Measurements from ENCODE around the gene MAGI2. TPM values are rescaled to one million over a fixed set of nuclear protein-coding genes. Genes with fewer than 3 reads are reported as not detected.

The MAGI2 gene
- total RNA-seq, 2 experiments from 2014 or later: 0.05 to 0.12 TPM

DNA sequence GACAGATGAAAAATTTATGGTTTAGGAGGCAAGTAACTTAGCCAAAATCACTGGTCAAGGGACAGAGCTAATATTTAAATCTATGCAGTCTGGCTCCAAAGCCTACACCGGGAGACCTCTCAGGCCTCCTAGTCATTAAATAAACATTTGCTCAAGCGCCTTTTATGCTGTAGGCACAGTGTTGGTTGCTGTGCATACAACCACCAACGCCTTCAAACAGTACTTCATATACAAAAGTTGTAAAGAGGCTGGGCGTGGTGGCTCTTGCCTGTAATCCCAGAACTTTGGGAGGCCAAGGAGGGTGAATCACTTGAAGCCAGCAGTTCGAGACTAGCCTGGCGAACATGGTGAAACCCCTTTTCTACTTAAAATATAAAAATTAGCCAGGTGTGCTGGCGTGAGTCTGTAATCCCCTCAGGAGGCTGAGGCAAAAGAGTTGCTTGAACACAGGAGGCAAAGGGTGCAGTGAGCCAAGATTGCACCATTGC, 159.8 kb downstream of the MAGI2 start:
- H3K9me3 Mint-ChIP-seq (ENCODE audit: low read depth): peaks cover 2% of the 10 kb centered on the region
- DNase-seq (no peak), ATAC-seq (no peak)
- ChIA-PET CTCF (no interaction called here), POLR2A (no interaction called here)
- no peaks in the 10 kb centered on the region for H3K36me3 Mint-ChIP-seq (ENCODE audit: low read depth)
- no peak overlapping the region for H3K4me3 Mint-ChIP-seq
- H3K27me3 Mint-ChIP-seq: peaks cover 3% of the 10 kb centered on the region
- no peaks in the 10 kb centered on the region for H3K4me1 Mint-ChIP-seq
- intact Hi-C loops (cut with DNase I, micrococcal nuclease): no loop called here
- H3K27ac Mint-ChIP-seq: no peak overlapping the region

GRCh38 chr7:79292834-79293233, 160.6 kb downstream of the MAGI2 start:
- H3K27ac Mint-ChIP-seq: no peak overlapping the region
- no peak overlapping the region for H3K4me3 Mint-ChIP-seq
- no peak for ATAC-seq
- H3K27me3 Mint-ChIP-seq: peaks cover 3% of the 10 kb centered on the region
- ChIA-PET CTCF (no interaction called here), POLR2A (no interaction called here)
- no peaks in the 10 kb centered on the region for H3K36me3 Mint-ChIP-seq (ENCODE audit: low read depth)
- intact Hi-C loops (cut with DNase I, micrococcal nuclease): no loop called here
- peaks cover 2% of the 10 kb centered on the region for H3K9me3 Mint-ChIP-seq (ENCODE audit: low read depth)
- no peak for DNase-seq
- no peaks in the 10 kb centered on the region for H3K4me1 Mint-ChIP-seq

DNA sequence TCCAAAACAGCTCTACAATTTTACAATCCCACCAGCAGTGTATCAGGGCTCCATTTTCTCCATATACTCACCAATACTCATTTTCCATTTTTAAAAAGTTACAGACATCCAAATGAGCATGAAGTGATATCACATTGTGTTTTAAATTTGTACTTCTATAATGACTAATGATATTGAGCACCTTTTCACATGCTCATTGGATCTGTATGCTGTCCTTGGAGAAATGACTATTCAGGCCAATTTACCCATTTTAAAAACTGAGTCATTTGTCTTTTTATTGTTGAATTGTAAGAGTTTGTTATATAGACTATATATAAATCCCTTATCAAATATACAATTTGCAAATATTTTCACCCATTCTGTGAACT, 162.0 kb downstream of the MAGI2 start:
- ATAC-seq: no peak
- no peaks in the 10 kb centered on the region for H3K4me1 Mint-ChIP-seq
- H3K27me3 Mint-ChIP-seq: peaks cover 3% of the 10 kb centered on the region
- peaks cover 2% of the 10 kb centered on the region for H3K9me3 Mint-ChIP-seq (ENCODE audit: low read depth)
- H3K36me3 Mint-ChIP-seq (ENCODE audit: low read depth): no peaks in the 10 kb centered on the region
- POLR2A ChIA-PET: no interaction called here
- CTCF ChIA-PET: no interaction called here
- no peak overlapping the region for H3K4me3 Mint-ChIP-seq
- intact Hi-C loops (cut with DNase I, micrococcal nuclease): no loop called here
- DNase-seq: no peak
- H3K27ac Mint-ChIP-seq: no peak overlapping the region

DNA sequence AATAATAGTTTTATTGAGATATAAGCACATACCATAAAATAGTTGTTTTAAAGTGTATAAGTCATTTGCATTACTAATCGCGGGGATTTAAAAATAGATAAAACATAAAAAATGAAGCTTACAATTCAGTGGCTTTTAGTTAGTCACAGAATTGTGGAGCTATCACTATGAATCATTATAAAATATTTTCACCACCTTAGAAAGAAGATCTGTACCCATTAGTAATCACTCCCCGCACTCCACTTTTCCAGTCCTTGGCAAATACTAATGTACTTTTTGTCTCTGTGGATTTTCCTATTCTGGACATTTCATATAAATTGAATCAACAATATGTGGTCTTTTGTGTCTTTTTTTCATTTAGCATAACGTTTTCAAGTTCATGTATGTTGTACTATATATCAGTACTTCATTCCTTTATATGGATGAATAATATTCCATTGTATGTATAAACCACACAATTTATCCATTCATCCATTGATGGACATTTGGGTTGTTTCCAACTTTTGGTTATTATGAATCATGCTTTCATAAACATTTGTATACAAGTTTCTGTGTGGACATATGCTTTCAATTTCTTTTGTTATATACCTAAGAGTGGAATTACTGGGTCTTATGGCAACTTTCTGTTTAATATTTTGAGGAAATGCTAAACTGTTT, 162.5 kb downstream of the MAGI2 start:
- ChIA-PET CTCF (no interaction called here), POLR2A (no interaction called here)
- Mint-ChIP-seq H3K4me3 (no peak overlapping the region), H3K27me3 (peaks cover 3% of the 10 kb centered on the region), H3K9me3 (ENCODE audit: low read depth) (peaks cover 2% of the 10 kb centered on the region), H3K4me1 (no peaks in the 10 kb centered on the region), H3K27ac (no peak overlapping the region), H3K36me3 (ENCODE audit: low read depth) (no peaks in the 10 kb centered on the region)
- intact Hi-C loops (cut with DNase I, micrococcal nuclease): no loop called here
- DNase-seq: no peak
- ATAC-seq: no peak

GRCh38 chr7:79290398-79290797, 163.1 kb downstream of the MAGI2 start:
- H3K4me1 Mint-ChIP-seq: no peaks in the 10 kb centered on the region
- H3K9me3 Mint-ChIP-seq (ENCODE audit: low read depth): peaks cover 2% of the 10 kb centered on the region
- ATAC-seq (no peak), DNase-seq (no peak)
- no peak overlapping the region for H3K27ac Mint-ChIP-seq
- POLR2A ChIA-PET: no interaction called here
- H3K27me3 Mint-ChIP-seq: peaks cover 3% of the 10 kb centered on the region
- H3K36me3 Mint-ChIP-seq (ENCODE audit: low read depth): no peaks in the 10 kb centered on the region
- CTCF ChIA-PET: no interaction called here
- H3K4me3 Mint-ChIP-seq: no peak overlapping the region
- intact Hi-C loops (cut with DNase I, micrococcal nuclease): no loop called here

GRCh38 chr7:79288655-79289054, 164.8 kb downstream of the MAGI2 start:
- H3K9me3 Mint-ChIP-seq (ENCODE audit: low read depth): peaks cover 2% of the 10 kb centered on the region

DNA sequence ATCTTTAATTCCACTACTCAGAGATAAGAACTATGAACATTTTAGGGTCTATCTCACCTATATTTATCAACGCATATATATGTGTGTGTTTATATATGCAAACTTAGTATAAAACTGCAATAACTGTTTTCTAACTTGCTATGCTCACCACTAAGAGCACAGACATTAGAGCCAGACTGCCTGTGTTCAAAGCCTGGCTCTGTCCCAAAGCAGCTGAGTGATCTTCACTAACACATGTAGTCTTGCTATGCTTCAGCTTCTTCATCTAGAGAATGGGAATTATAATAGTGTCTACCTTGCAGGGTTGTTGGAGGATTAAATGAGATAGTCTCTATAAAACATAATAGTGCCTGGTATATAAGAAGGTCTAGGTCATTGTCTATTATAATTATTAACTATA, 165.5 kb downstream of the MAGI2 start:
- Mint-ChIP-seq H3K4me3 (no peak overlapping the region), H3K27ac (no peak overlapping the region), H3K9me3 (ENCODE audit: low read depth) (peaks cover 2% of the 10 kb centered on the region), H3K4me1 (no peaks in the 10 kb centered on the region), H3K36me3 (ENCODE audit: low read depth) (no peaks in the 10 kb centered on the region), H3K27me3 (peaks cover 3% of the 10 kb centered on the region)
- ChIA-PET POLR2A (no interaction called here), CTCF (interaction anchor here (3.8 kb wide), 1 partner anchor 10 kb away, joined by 14 read pairs; no protein-coding TSS in a partner anchor)
- DNase-seq (no peak), ATAC-seq (no peak)
- intact Hi-C loops (cut with DNase I, micrococcal nuclease): no loop called here

More at GRCh38 chr7:79288655-79289054, 164.8 kb downstream of the MAGI2 start:
- intact Hi-C loops (cut with DNase I, micrococcal nuclease): no loop called here
- H3K27ac Mint-ChIP-seq: no peak overlapping the region
- POLR2A ChIA-PET: no interaction called here
- peaks cover 3% of the 10 kb centered on the region for H3K27me3 Mint-ChIP-seq
- CTCF ChIA-PET: interaction anchor here (3.8 kb wide), 1 partner anchor 9 kb away, joined by 14 read pairs; no protein-coding TSS in a partner anchor
- no peaks in the 10 kb centered on the region for H3K36me3 Mint-ChIP-seq (ENCODE audit: low read depth)
- ATAC-seq (no peak), DNase-seq (no peak)
- no peak overlapping the region for H3K4me3 Mint-ChIP-seq
- H3K4me1 Mint-ChIP-seq: no peaks in the 10 kb centered on the region

DNA sequence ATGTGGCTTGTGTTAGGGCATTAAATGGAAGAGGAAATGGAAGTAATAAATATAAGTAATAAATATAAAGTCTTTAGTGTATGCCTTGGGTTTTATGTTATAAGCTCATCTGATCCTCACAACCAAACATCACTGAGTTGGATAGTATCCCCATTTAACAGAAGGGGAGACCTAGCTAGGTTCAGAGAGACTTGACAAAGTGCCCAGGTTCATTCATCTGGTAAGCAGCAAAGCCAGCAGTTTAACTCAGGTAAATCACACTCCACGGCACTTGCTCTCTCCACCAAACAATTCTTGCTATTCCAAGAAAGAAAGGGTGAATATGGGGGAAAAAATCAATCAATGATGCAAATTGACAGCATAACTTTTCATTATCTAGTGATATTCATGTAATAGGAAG, 167.3 kb downstream of the MAGI2 start:
- ChIA-PET CTCF (interaction anchor here (3.8 kb wide), 1 partner anchor 12 kb away, joined by 14 read pairs; no protein-coding TSS in a partner anchor), POLR2A (no interaction called here)
- Mint-ChIP-seq H3K9me3 (ENCODE audit: low read depth) (no peaks in the 10 kb centered on the region), H3K36me3 (ENCODE audit: low read depth) (no peaks in the 10 kb centered on the region), H3K27me3 (no peaks in the 10 kb centered on the region), H3K4me3 (no peak overlapping the region), H3K4me1 (no peaks in the 10 kb centered on the region), H3K27ac (no peak overlapping the region)
- no peak for ATAC-seq
- intact Hi-C loops (cut with DNase I, micrococcal nuclease): no loop called here
- DNase-seq: no peak

- CTCF ChIA-PET: interaction anchor here (3.8 kb wide), 1 partner anchor 12 kb away, joined by 14 read pairs; no protein-coding TSS in a partner anchor
- ATAC-seq: no peak
- no peak overlapping the region for H3K27ac Mint-ChIP-seq
Measured at GRCh38 chr7:79285756-79286155, 167.7 kb downstream of the MAGI2 start.

GRCh38 chr7:79284211-79284610, 169.3 kb downstream of the MAGI2 start:
- no peak overlapping the region for H3K4me3 Mint-ChIP-seq
- H3K4me1 Mint-ChIP-seq: no peaks in the 10 kb centered on the region
- ATAC-seq (no peak), DNase-seq (no peak)
- intact Hi-C loops (cut with DNase I, micrococcal nuclease): no loop called here
- POLR2A ChIA-PET: interaction anchor here (0.6 kb wide), 1 partner anchor 1863 kb away, joined by 5 read pairs; no protein-coding TSS in a partner anchor
- H3K36me3 Mint-ChIP-seq (ENCODE audit: low read depth): no peaks in the 10 kb centered on the region
- peaks cover 2% of the 10 kb centered on the region for H3K27me3 Mint-ChIP-seq
- CTCF ChIA-PET: no interaction called here
- H3K9me3 Mint-ChIP-seq (ENCODE audit: low read depth): no peaks in the 10 kb centered on the region
- no peak overlapping the region for H3K27ac Mint-ChIP-seq

More at GRCh38 chr7:79285756-79286155, 167.7 kb downstream of the MAGI2 start:
- DNase-seq: no peak
- POLR2A ChIA-PET: no interaction called here
- Mint-ChIP-seq H3K9me3 (ENCODE audit: low read depth) (no peaks in the 10 kb centered on the region), H3K27me3 (no peaks in the 10 kb centered on the region), H3K4me3 (no peak overlapping the region), H3K36me3 (ENCODE audit: low read depth) (no peaks in the 10 kb centered on the region), H3K4me1 (no peaks in the 10 kb centered on the region)
- intact Hi-C loops (cut with DNase I, micrococcal nuclease): no loop called here

DNA sequence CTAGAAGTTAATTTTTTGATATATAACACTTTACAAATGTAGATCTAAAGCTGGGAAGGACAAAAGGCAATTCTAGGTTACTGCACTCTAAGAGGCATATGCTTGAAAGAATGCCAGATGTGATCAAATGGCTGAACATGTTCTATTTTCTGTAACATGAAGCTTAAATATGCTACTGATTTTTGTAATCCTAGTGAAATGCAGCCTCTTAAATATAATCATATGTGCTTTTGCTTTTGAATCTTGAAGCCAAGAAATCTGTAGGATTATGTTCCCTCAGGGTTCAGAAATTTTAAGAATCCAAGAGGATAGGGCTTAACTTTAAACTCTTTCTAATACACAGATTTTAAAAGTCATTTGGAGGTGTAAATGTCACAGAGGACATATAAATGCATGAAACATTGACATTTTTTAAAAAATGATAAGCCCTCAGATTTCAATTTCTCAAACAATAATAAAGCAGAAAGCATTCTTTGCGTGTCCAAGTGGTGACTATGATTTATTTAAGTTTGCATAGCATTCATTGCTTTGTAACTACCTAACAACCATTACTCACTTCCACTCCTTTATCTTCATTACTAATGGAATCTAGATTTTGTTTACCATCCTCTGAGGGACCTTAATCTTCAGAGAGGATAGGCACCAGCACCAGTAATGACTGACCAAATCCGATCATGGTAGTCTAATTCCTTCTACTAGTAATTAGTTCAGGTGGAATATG, 170.4 kb downstream of the MAGI2 start:
- ChIA-PET CTCF (interaction anchor here (1.6 kb wide), 1 partner anchor 10 kb away, joined by 6 read pairs; no protein-coding TSS in a partner anchor), POLR2A (no interaction called here)
- intact Hi-C loops (cut with DNase I, micrococcal nuclease): no loop called here
- Mint-ChIP-seq H3K27ac (no peak overlapping the region), H3K4me1 (no peaks in the 10 kb centered on the region), H3K36me3 (ENCODE audit: low read depth) (no peaks in the 10 kb centered on the region), H3K27me3 (peaks cover 2% of the 10 kb centered on the region), H3K9me3 (ENCODE audit: low read depth) (no peaks in the 10 kb centered on the region), H3K4me3 (no peak overlapping the region)
- ATAC-seq: no peak
- no peak for DNase-seq

GRCh38 chr7:79282070-79282694, 171.3 kb downstream of the MAGI2 start:
- H3K4me3 Mint-ChIP-seq: no peak overlapping the region
- DNase-seq (no peak), ATAC-seq (no peak)
- ChIA-PET POLR2A (no interaction called here), CTCF (interaction anchor here (1.6 kb wide), 1 partner anchor 9 kb away, joined by 6 read pairs; no protein-coding TSS in a partner anchor)
- H3K9me3 Mint-ChIP-seq (ENCODE audit: low read depth): no peaks in the 10 kb centered on the region
- no peaks in the 10 kb centered on the region for H3K4me1 Mint-ChIP-seq
- H3K27ac Mint-ChIP-seq: no peak overlapping the region
- no peaks in the 10 kb centered on the region for H3K36me3 Mint-ChIP-seq (ENCODE audit: low read depth)
- intact Hi-C loops (cut with DNase I, micrococcal nuclease): no loop called here
- H3K27me3 Mint-ChIP-seq: peaks cover 2% of the 10 kb centered on the region

Measured in activated CD4-positive, alpha-beta T cell treated with anti-CD3 and anti-CD28 coated beads for 36 hours (primary cell).